HG02973 (cell line): Measurements from ENCODE around the gene MTHFD1.
A peak's percentile ranks its signal among the peaks of the same experiment; 100 is the strongest.

Source experiments
- ATAC-seq: cut with Tn5 transposase; IDR thresholded peaks from one replicate; pipeline ENCODE4 v1.9.1; 2021; ENCODE audit warnings: moderate library complexity; ENCODE audit not compliant: unreplicated experiment

MTHFD1 gene

DNA sequence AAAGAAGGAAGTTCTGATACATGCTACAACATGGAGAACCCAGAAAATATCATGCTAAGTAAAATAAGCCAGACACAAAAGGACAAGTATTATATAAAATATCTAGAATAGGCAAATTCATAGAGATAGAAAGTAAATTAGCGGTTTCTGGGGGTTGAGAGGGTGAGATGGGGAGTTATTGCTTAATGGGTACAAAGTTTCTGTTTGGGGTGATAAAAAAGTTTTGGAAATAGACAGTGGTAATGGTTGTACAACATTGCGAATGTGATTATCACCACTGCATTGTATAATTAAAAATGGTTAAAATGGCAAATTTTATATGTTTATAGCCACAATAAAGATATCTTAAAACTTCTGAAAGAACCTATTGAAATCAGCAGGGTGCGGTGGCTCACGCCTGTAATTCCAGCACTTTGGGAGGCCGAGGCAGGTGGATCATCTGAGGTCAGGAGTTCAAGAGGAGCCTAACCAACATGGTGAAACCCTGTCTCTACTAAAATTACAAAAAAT, 100.5 kb downstream of the MTHFD1 start:
- no peak for ATAC-seq

DNA sequence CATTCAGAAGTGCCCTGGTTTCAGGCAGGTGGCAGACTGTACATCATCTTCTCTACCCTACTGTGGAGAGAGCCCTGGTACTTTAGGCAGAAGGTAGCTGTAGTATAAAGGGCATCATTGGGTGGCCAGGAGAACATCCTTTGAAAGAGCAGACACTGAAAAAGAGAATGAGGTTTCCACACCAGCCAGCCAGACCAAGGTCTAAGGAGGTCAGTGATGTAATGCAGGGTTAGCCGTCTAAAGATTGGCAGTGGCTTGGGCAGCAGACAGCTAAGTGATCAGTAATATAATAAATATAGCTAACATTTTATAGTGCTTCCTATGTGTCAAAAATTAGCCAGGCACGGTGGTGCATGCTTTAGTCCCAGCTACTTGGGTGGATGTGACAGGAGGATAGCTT, 103.5 kb downstream of the MTHFD1 start:
- no peak for ATAC-seq

- ATAC-seq, result no peak
Observed at GRCh38 chr14:64493455-64493854, 105.3 kb downstream of the MTHFD1 start.

DNA sequence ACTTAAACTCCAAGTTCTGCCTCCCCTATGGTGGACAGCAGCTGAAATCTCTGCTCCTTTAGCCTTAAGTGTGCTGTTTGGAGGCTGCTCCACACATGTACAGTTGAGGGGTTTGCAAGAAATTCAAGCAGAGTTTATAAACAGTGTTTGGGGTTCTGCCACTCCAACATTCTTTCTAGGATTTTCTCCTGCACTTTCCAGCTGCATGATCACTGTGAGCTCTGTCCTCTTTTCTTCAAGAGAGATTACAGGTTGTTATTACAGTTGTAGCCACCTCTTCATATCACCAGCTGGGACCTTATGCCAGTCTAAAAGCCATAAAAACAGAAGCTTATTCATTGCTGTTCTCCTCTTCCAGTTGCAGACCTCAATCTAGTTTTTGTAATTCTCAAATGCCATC, 107.1 kb downstream of the MTHFD1 start:
- ATAC-seq, result no peak

DNA sequence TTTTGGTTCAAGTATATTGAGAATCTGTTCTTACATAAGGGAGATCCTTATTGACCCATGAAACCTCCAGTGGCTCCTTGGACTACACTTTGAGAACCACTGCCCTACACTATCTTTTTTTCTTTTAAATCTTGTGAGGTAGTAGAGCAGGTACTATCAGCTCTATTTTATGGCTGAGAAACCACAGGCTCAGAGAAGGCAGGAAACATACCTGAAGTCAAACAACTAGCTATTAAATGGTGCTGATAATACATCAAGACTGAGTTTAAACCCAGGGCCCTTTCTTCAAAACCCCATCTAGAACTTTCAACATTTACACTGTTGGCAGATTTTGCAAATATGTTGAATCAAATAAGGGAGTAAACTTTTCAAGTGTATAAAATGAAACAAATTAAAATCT, 108.6 kb downstream of the MTHFD1 start:
- no peak for ATAC-seq

GRCh38 chr14:64500088-64500487, 111.9 kb downstream of the MTHFD1 start:
- ATAC-seq, result no peak

DNA sequence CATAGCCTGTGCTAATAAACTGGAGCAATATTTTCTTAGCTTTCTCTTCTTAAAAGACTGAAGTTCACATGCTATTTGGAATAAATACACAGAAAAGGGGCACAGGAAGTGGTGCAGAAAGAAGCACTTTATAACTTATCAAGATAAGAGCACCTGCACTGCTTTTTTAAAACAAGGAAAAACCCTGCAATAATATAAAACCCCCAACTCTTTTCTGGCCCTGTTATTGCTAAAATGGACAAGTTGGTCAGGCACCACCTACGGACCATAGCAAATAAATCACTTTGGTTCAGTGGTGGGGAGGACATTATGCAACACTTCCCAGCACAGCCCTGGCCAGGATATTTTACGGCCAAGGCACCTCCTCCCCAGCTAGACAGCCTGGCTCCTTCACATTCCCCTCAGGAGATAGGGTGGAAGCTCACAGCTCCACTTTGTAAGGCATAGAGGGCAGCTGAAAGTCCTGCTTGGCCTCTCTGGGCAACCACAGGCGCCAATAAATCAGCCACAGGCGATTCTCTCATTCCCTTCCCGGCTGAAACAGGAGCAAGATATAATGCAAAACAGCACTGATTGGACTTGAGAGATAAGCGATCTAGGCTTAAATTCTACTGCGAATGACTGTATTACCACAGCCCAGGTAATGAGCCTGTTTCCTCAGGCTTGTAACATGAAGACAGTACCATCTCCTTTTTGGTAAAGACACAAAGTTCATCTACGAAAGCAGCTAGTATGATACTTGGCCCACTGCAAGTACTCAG, 113.4 kb downstream of the MTHFD1 start:
- no peak for ATAC-seq

DNA sequence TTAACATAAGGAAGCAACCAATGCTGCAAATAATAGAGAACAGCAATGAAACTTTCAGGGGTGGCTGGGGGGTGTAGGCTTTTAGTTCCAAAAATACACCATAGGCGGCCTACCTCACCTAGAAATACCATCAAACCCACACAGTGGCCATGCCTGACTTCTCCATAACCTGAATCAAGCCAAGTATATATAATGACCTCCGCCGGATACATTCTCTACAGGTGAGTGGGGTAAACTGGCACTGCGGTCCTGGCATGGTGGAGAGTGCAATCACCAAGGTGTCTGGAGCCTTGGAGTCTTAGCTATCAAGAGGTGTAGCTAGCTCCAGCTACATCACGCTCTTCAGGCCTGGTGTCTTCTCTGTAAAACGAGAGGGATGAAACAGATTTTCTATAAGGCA, 114.3 kb downstream of the MTHFD1 start:
- ATAC-seq, result no peak

DNA sequence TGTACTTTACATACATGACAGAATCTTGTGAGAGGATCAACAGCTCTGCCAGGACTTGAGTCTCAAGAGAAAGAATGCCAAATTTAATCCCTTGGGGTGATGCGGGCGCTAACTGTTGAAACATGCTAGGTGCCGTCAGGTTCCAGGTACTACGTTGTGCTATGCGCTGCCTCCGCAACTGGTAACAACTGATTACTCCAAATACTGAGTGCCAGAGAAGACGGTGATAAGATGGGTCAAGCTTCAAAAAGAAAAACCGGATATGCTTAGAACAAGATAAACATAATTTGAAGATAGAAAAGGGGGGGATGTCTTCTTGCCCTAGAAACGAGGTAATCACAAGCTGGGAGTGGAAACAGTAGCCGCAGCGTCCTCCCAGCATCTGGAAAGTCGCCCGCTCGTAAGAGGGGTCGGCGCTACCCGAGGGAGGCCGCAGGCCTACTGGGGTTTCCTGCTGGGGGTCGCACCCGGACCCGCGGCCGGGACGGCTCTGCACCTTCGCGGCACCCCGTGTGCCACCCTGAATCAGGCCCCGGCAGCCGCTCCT, 114.8 kb downstream of the MTHFD1 start:
- ATAC-seq, result no peak

- peak; percentile 51 for ATAC-seq
Observed at GRCh38 chr14:64503434-64504309, 115.5 kb downstream of the MTHFD1 start, which contains the start of gene ZBTB25. TSS of gene ZBTB25 (minus strand) at chr14:64503838. CDS start at chr14:64490533, 13,305 bp downstream.

DNA sequence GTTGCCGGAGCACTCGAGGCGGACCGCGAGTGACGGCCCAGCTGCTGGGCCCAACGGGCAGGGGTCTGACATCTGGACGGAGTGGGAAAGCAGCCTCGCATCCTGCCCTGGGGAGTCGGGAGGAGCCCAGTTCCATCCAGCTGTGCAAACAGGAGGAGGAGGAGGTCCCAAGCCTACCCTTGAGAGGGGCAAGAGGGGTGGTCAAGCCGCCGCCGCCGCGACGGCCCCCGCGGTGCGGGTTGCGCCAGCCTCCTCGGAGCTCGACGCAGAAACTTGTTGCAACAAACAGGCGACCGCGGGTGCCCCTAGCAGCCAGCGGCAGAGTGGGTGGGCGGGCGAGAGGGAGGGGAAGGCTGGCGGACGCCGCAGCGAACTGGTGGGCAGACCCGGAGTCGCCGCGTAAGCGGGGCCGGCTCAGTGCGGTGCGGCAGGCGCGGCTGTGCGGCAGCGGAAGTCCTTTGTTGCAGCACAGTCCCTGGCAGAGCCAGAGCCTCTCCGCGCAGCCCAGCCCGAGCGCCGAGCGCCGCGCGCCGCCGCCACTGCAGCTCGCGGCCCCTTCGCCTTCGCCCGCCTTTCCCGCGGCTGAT, 116.2 kb downstream of the MTHFD1 start, which contains the start of gene ZBTB1:
Gene ZBTB1, plus strand, starts transcription at position 461 of the 587 bp plus-strand sequence. CDS start 16,735 bp downstream, outside the sequence.
- peak; percentile 23 for ATAC-seq

DNA sequence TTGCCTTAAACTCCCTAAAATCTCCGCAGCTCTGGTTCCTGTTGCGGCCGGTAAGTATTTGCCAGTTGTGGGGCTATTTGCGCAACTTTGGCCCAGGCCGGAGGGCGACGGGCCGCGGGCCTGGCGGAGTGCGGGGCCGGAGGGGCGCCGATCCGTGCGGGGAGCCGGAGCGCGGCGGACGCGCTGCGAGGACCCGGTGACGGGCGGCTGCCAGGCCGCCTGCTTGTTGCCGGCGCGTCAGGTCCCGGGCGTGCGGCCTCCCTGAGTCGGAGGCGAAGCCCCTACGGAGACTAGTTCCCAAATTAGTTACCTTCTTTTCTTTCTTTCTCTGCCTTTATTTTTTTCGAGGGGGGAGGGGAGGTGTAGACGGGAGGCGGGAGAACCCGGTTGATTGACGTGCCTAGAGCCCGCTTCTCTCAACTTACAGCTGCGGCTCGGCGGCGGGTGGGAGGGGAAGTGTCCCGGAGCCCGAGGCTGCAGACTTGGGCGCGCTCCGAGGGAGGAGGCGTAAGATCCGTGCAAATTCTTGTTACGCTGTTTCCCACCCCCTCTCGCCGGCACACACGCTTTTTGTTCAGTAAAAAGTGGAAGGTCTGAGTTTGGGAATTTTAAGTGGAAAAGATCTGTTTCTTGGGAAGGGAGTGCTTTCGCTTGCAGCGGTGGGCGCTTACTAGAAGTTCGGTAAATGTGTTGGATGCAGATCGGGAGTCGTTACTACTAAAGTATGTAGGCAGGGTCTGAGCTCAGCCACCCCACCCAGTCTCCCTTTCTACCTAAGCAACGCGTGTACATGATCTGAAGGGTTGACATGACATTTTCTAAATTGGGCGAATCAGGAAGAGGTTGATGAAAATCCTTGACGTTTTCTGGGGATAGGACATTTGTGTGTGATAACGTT, 117.0 kb downstream of the MTHFD1 start:
- ATAC-seq, result peak; percentile 26

DNA sequence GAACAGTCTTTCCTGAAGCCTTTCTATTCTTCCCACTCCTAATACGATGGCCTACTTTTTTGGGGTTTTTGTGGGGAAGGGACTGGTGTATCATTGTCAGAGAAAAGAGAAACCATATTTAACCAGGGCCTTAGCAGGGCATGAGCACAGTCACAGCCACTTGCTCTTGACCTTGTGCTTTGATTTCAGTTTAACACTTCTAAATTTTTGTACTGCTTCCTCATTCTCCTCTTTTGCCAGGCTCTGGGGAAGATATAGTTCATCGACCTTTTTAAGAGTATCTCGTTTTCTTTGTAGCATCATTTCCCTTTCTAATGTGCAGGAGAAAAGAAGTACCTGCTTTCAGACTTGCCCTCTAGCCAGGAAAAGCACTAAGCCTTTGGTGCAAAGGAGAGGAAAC, 118.6 kb downstream of the MTHFD1 start:
- no peak for ATAC-seq

- no peak for ATAC-seq
Observed at GRCh38 chr14:64507376-64508156, 119.4 kb downstream of the MTHFD1 start.

GRCh38 chr14:64508215-64508776, 120.1 kb downstream of the MTHFD1 start:
- ATAC-seq, result no peak

- ATAC-seq, result no peak
Observed at GRCh38 chr14:64509036-64509435, 120.9 kb downstream of the MTHFD1 start.
